Neural cell (in vitro differentiated cells): ENCODE data around the gene UBE2K. TPM values are rescaled to one million over a fixed set of nuclear protein-coding genes. Genes with fewer than 3 reads are reported as not detected.

ENCODE experiments used
- H2AFZ ChIP-seq: fragments of 200-600, 300-800 bp; sonication (generic), shearing (Covaris generic); 2 replicates; pipeline ENCODE4 v1.6.0; 2014; ENCODE audit warnings: low read depth, mild to moderate bottlenecking, antibody characterized with exemption, low read length, moderate library complexity
- H3F3A ChIP-seq: fragments of 200-600 bp; shearing (Covaris generic); 2 replicates; pipeline ENCODE4 v1.6.1; 2016; ENCODE audit warnings: mild to moderate bottlenecking, moderate library complexity, mixed read lengths, antibody characterized with exemption, low read length; ENCODE audit not compliant: insufficient read depth, poor library complexity, severe bottlenecking
- H3K27ac ChIP-seq: fragments of 200-600, 300-800 bp; sonication (generic), shearing (Covaris generic); 2 replicates; pipeline ENCODE4 v1.5.1; 2014; ENCODE audit warnings: mild to moderate bottlenecking, low read length, moderate library complexity
- H3K27me3 ChIP-seq: fragments of 300-800, 200-600 bp; sonication (generic), shearing (Covaris generic); 2 replicates; pipeline ENCODE4 v1.6.0; 2014; ENCODE audit warnings: mild to moderate bottlenecking, low read depth, low read length, moderate library complexity; ENCODE audit not compliant: insufficient read depth
- H3K36me3 ChIP-seq: fragments of 300-800, 200-600 bp; sonication (generic), shearing (Covaris generic); 2 replicates; pipeline ENCODE4 v1.5.1; 2014; ENCODE audit warnings: mild to moderate bottlenecking, antibody characterized with exemption, low read length, moderate library complexity; ENCODE audit not compliant: insufficient read depth
- H3K4me2 ChIP-seq: fragments of 300-800, 200-600 bp; sonication (generic), shearing (Covaris generic); 2 replicates; pipeline ENCODE4 v1.6.0; 2014; ENCODE audit warnings: mild to moderate bottlenecking, low read length
- H3K4me3 ChIP-seq: fragments of 300-800, 200-600 bp; sonication (generic), shearing (Covaris generic); 2 replicates; pipeline ENCODE4 v1.5.1; 2014; ENCODE audit warnings: mild to moderate bottlenecking, low read length, moderate library complexity
- H3K79me2 ChIP-seq: fragments of 200-600 bp; shearing (Covaris generic); replicated peaks from 2 replicates; pipeline ENCODE4 v1.6.0; 2014; ENCODE audit warnings: mild to moderate bottlenecking, low read length, moderate library complexity; ENCODE audit not compliant: insufficient read depth
- H3K9ac ChIP-seq: fragments of 300-800, 200-600 bp; sonication (generic), shearing (Covaris generic); 2 replicates; pipeline ENCODE4 v1.6.1; 2016; ENCODE audit warnings: mild to moderate bottlenecking, low read length, mixed read lengths
- H3K9me2 ChIP-seq: fragments of 200-600 bp; shearing (Covaris generic); 2 replicates; pipeline ENCODE4 v1.6.1; 2016; ENCODE audit warnings: mild to moderate bottlenecking, low read length, mixed read lengths; ENCODE audit not compliant: insufficient read depth
- H3K9me3 ChIP-seq: fragments of 200-600, 300-800 bp; sonication (generic), shearing (Covaris generic); 2 replicates; pipeline ENCODE4 v1.6.1; 2016; ENCODE audit warnings: mild to moderate bottlenecking, mixed run types, low read length, moderate library complexity, mixed read lengths
- H4K20me1 ChIP-seq: fragments of 200-600 bp; shearing (Covaris generic); 2 replicates; pipeline ENCODE4 v1.6.1; 2016; ENCODE audit warnings: mild to moderate bottlenecking, mixed run types; ENCODE audit not compliant: insufficient read depth
- CTCF ChIP-seq: fragments of 450-650 bp; IDR thresholded peaks from 2 replicates; pipeline ENCODE4 v1.5.1; 2014; ENCODE audit warnings: antibody characterized with exemption, mild to moderate bottlenecking, moderate library complexity; ENCODE audit not compliant: poor library complexity, severe bottlenecking
- EP300 ChIP-seq: fragments of 450-650 bp; conservative IDR thresholded peaks from 2 replicates; pipeline ENCODE4 v1.6.1; 2014; ENCODE audit warnings: antibody characterized with exemption, mild to moderate bottlenecking, moderate library complexity; ENCODE audit not compliant: poor library complexity, severe bottlenecking
- EZH2 ChIP-seq: fragments of 200-600, 300-800 bp; shearing (Covaris generic), sonication (generic); IDR thresholded peaks from 2 replicates; pipeline ENCODE4 v1.6.1; 2014; ENCODE audit warnings: antibody characterized with exemption, low read length, borderline replicate concordance, mild to moderate bottlenecking; ENCODE audit not compliant: insufficient read depth, poor library complexity, severe bottlenecking
- MXI1 ChIP-seq: fragments of 450-650 bp; conservative IDR thresholded peaks from 2 replicates; pipeline ENCODE4 v1.6.1; 2014; ENCODE audit warnings: antibody characterized with exemption, mild to moderate bottlenecking; ENCODE audit not compliant: poor library complexity, severe bottlenecking
- POLR2AphosphoS5 ChIP-seq: IDR thresholded peaks from 2 replicates; pipeline ENCODE4 v1.6.1; 2012
- RAD21 ChIP-seq: fragments of 450-650 bp; conservative IDR thresholded peaks from 2 replicates; pipeline ENCODE4 v1.6.1; 2014; ENCODE audit warnings: antibody characterized with exemption, mild to moderate bottlenecking, moderate library complexity
- REST ChIP-seq: IDR thresholded peaks from 2 replicates; pipeline ENCODE4 v1.6.1; 2012; ENCODE audit warnings: borderline replicate concordance
- SMC3 ChIP-seq: fragments of 450-650 bp; conservative IDR thresholded peaks from 2 replicates; pipeline ENCODE4 v1.6.1; 2014; ENCODE audit warnings: antibody characterized with exemption, mild to moderate bottlenecking, moderate library complexity; ENCODE audit not compliant: poor library complexity
- TAF1 ChIP-seq: IDR thresholded peaks from 2 replicates; pipeline ENCODE4 v1.6.1; 2012; ENCODE audit warnings: low read depth
- polyA plus RNA-seq: library from polyadenylated mRNA; depleted of rRNA; stranded (reverse); fragments of >200 nt; gene quantifications from 2 replicates; pipeline ENCODE4 v1.2.3, GENCODE V29; 2014

UBE2K gene
- polyA plus RNA-seq, 1 donor from 2014 or later, result 45.8 TPM

DNA sequence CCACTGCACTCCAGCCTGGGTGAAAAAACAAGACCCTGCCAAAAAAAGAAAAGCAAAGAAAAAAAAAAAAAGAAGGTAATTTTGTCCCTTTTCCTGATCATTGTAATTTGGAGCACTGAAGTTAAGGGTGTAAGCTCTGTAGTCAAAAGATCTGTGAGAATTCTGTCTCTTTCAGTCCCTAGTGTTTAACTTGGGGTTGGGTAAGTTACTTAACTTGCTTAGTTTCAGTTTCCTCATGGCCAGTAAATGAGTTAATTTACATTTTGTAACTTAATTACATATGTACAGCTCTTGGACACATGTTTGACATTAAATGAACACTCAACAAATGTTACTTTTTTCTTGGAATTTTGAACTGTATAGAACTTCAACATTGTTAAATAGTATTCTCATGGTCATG lies 10.9 kb upstream of the UBE2K start:
- Histone ChIP-seq H3F3A (no peaks in the 10 kb centered on the region), H2AFZ (no peak overlapping the region), H3K27me3 (no peaks in the 10 kb centered on the region), H3K79me2 (no peaks in the 10 kb centered on the region), H3K9ac (no peak overlapping the region), H3K4me3 (no peak overlapping the region), H3K27ac (no peak overlapping the region), H3K36me3 (no peaks in the 10 kb centered on the region), H4K20me1 (no peaks in the 10 kb centered on the region), H3K9me2 (no peaks in the 10 kb centered on the region), H3K4me2 (no peak overlapping the region), H3K9me3 (no peaks in the 10 kb centered on the region)
- TF ChIP-seq RAD21 (no peak), REST (no peak), CTCF (no peak), MXI1 (no peak), SMC3 (no peak), EZH2 (no peak), EP300 (no peak), POLR2AphosphoS5 (no peak), TAF1 (no peak)

GRCh38 chr4:39689970-39690369 lies 8.0 kb upstream of the UBE2K start:
- TF ChIP-seq CTCF (no peak), RAD21 (no peak)

More at GRCh38 chr4:39689970-39690369, 8.0 kb upstream of the UBE2K start:
- no peaks in the 10 kb centered on the region for H3K27me3 ChIP-seq
- no peak overlapping the region for H3K9ac ChIP-seq
- no peak overlapping the region for H3K27ac ChIP-seq
- no peaks in the 10 kb centered on the region for H3K9me3 ChIP-seq
- no peak overlapping the region for H3K4me3 ChIP-seq
- no peaks in the 10 kb centered on the region for H3K79me2 ChIP-seq
- H3K4me2 ChIP-seq, result no peak overlapping the region
- H3K9me2 ChIP-seq, result no peaks in the 10 kb centered on the region
- H3F3A ChIP-seq, result no peaks in the 10 kb centered on the region
- no peaks in the 10 kb centered on the region for H3K36me3 ChIP-seq
- H2AFZ ChIP-seq, result no peak overlapping the region
- H4K20me1 ChIP-seq, result no peaks in the 10 kb centered on the region
